PFSK-1 (cell line): ENCODE data around the gene ISG20.

Experiments
- FOXP2 ChIP-seq: optimal IDR thresholded peaks from 2 replicates; pipeline ENCODE3; 2011; ENCODE audit warnings: borderline replicate concordance, control low read depth, inconsistent platforms; ENCODE audit not compliant: insufficient read depth; ENCODE audit errors: extremely low read length, extremely low read depth
- POLR2AphosphoS5 ChIP-seq: IDR thresholded peaks from 2 replicates; pipeline ENCODE4 v1.6.1; 2012; ENCODE audit warnings: low read depth, mild to moderate bottlenecking, control low read depth, low read length, moderate library complexity
- REST ChIP-seq, 2 experiments: IDR thresholded peaks; 2 replicates each; pipeline versions ENCODE4 v1.6.1 to v1.8.0; 2011 to 2012; ENCODE audit warnings: low read depth in 2 of 2, low read length in 2 of 2, control low read depth in 1 of 2, inconsistent platforms in 1 of 2, mild to moderate bottlenecking in 1 of 2, moderate library complexity in 1 of 2; ENCODE audit not compliant: insufficient read depth in 1 of 2
- SIN3A ChIP-seq: IDR thresholded peaks from 2 replicates; pipeline ENCODE4 v1.6.1; 2012; ENCODE audit warnings: mild to moderate bottlenecking, low read length, moderate library complexity, borderline replicate concordance; ENCODE audit not compliant: insufficient read depth
- TAF1 ChIP-seq: IDR thresholded peaks from 2 replicates; pipeline ENCODE4 v1.6.1; 2012; ENCODE audit warnings: low read length, control low read depth, borderline replicate concordance; ENCODE audit not compliant: insufficient read depth

The ISG20 gene

GRCh38 chr15:88630798-88631463 is 7.9 kb upstream of the ISG20 start:
- TF ChIP-seq TAF1 = no peak
- TF ChIP-seq REST (IDR thresholded peaks at IDR 0.05; ENCODE audit: insufficient read depth in 1 of 2, low read depth in 2 of 2, low read length in 2 of 2) = no peak
- no peak for TF ChIP-seq FOXP2
- TF ChIP-seq POLR2AphosphoS5 = no peak
- TF ChIP-seq SIN3A = no peak

GRCh38 chr15:88631464-88632028 is 7.3 kb upstream of the ISG20 start:
- no peak for TF ChIP-seq FOXP2
- TF ChIP-seq REST (IDR thresholded peaks at IDR 0.05; ENCODE audit: insufficient read depth in 1 of 2, low read depth in 2 of 2, low read length in 2 of 2) = no peak
- no peak for TF ChIP-seq POLR2AphosphoS5
- TF ChIP-seq TAF1 = no peak
- TF ChIP-seq SIN3A = no peak

DNA sequence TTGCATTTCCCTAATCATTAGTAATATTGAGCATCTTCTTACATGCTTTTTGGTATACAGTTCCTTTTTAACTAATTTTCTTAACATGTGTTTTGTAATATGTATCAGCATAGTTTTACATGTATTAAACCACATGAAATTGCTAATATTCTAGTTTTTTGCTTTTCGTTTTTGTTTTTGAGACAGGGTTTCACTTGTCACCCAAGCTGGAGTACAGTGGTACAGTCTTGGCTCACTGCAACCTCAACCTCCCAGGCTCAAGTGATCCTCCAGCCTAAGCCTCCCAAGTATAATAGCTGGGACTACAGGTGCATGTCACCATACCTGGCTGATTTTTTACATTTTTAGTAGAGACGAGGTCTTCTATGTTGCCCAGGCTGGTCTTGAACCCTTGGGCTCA is 4.4 kb upstream of the ISG20 start:
- TF ChIP-seq FOXP2 (no peak), SIN3A (no peak), REST (IDR thresholded peaks at IDR 0.05; ENCODE audit: insufficient read depth in 1 of 2, low read depth in 2 of 2, low read length in 2 of 2) (no peak)

DNA sequence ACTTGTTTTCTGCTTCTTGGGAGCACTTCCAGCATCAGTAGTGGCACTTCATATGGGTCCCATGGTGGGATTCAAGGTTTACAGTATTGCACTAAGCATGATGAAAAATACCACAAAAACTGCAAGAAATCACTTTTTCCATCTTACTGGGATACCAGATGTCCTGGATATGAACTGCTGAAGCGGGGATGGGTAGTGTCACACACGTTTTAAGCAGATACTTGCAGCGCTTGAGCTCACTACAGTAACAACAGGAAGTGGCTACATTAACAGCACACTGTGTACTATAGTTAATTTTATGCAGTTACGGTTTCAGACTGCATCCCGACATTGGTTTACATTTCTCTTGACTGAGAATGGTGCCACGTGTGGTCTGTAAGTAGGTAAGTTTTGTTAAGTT is 3.5 kb upstream of the ISG20 start:
- TF ChIP-seq TAF1 = no peak
- TF ChIP-seq FOXP2 = no peak
- no peak for TF ChIP-seq SIN3A
- no peak for TF ChIP-seq REST (IDR thresholded peaks at IDR 0.05; ENCODE audit: insufficient read depth in 1 of 2, low read depth in 2 of 2, low read length in 2 of 2)
- no peak for TF ChIP-seq POLR2AphosphoS5

DNA sequence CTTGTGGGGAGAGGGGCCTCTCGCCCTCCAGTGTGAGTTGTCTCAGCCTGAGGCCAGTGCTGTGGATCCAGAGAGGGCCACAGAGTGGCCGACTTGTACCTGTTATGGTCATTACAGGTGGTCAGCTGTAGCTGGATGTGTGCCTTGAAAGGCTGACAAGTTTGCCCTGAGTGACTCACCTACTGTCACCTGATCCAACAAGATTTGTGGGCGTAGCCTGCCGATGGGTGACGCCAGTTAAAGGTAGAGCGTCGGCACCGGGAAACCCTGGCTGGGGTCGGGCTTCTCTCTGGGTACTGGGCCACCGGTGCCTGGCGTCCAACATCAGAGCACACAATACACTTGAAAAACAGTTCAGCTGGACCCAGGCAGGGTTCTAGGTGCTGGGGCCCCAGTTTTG is 2.8 kb upstream of the ISG20 start:
- no peak for TF ChIP-seq SIN3A
- no peak for TF ChIP-seq FOXP2
- no peak for TF ChIP-seq REST (IDR thresholded peaks at IDR 0.05; ENCODE audit: insufficient read depth in 1 of 2, low read depth in 2 of 2, low read length in 2 of 2)
- TF ChIP-seq TAF1 = no peak
- no peak for TF ChIP-seq POLR2AphosphoS5
